Right lung (tissue), 5 donors: Measurements from ENCODE around the gene ELOF1. TPM values are rescaled to one million over a fixed set of nuclear protein-coding genes. Genes with fewer than 3 reads are reported as not detected.
A peak's percentile ranks its signal among the peaks of the same experiment; 100 is the strongest.

Source experiments
- DNase-seq, 2 donors: peaks; one replicate each; pipeline ENCODE4 v3.0.0-alpha.2; 2013
- polyA plus RNA-seq, 5 donors: library from polyadenylated mRNA; unstranded; fragments of 120-200 nt; gene quantifications; one replicate each; pipeline versions ENCODE4 v1.2.1 to v1.2.3, GENCODE V29; 2013; ENCODE audit warnings: inconsistent platforms in 1 of 5, low replicate concordance in 1 of 5; ENCODE audit not compliant: insufficient read length in 5 of 5, insufficient read depth in 1 of 5

ELOF1 gene
- polyA plus RNA-seq, 5 donors, result 38.5 to 60.3 (median 39.3) TPM

DNA sequence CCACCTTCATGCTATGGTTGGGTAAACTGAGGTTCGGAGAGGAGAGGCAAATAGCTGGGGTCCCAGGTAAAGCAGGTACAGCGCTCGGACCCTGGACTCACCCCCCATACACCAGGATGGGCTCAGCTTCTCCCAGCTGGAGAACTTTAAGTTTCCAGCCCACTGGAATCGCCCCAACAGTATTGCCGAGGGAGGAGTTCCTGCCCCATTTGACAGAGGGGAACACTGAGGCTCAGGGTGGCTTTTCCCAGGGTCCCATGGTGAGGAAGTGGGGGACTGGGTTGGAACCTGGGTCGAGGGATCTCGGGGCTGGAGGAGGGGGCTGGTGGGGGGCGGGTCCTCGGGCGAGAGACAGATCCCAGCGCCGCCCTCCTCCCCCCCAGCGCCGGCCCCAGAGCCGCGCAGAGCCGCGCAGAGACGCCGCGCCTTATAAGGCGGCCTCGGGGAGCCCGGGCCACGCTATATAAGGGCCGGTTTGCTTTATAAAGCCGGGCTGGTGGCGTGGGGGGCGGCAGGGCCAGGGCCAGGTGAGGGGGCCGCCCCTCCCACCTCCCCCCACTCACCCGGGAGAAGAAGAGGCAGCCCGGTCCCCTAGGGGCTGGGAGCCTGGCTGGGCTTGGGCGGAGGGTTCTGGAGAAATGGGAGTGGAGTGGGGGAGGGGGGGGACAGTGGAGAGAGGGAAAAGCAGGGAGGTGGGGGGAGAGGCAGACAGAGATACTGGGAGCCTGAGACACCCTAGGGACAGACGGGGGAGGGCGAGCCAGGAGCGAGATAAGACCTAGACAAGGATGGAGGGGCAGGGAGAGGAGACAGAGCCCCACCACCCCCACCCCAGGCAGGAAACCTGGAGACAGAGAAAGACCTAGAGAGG lies 19.3 kb downstream of the ELOF1 start:
- DNase-seq, result no peak

DNA sequence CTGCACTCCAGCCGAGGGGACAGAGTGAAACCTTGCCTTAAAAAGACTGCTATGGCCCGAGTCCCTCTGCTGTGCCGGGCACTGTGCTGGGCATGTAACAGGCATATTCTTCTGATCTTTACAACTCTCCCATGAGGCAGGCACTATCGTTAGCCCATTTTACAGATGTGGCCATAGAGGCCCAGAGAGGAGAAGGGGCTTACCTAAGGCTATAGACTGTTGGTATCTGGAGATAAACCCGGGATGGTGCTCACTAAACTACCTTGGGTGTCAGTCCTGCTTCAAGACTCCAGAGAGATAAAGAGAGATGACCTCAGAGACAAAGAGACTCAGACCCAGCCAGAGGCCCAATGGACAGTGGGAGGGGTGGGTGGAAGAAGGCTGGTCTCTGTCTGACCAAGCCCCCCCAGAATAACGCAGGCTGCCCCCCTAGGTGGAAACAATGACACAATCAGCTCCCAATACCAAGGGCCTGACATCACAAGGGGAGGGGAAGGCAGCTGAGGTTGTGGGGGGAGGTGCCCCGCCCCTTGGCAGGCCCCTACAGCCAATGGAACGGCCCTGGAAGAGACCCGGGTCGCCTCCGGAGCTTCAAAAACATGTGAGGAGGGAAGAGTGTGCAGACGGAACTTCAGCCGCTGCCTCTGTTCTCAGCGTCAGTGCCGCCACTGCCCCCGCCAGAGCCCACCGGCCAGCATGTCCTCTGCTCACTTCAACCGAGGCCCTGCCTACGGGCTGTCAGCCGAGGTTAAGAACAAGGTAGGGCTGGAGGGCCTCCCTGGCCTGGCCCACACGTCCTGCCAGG lies 20.6 kb downstream of the ELOF1 start, which contains the start of gene CNN1:
Gene CNN1, plus strand, starts transcription at position 620 of the 805 bp plus-strand sequence. Its CDS starts 77 bp downstream, at position 697.
- no peak for DNase-seq

DNA sequence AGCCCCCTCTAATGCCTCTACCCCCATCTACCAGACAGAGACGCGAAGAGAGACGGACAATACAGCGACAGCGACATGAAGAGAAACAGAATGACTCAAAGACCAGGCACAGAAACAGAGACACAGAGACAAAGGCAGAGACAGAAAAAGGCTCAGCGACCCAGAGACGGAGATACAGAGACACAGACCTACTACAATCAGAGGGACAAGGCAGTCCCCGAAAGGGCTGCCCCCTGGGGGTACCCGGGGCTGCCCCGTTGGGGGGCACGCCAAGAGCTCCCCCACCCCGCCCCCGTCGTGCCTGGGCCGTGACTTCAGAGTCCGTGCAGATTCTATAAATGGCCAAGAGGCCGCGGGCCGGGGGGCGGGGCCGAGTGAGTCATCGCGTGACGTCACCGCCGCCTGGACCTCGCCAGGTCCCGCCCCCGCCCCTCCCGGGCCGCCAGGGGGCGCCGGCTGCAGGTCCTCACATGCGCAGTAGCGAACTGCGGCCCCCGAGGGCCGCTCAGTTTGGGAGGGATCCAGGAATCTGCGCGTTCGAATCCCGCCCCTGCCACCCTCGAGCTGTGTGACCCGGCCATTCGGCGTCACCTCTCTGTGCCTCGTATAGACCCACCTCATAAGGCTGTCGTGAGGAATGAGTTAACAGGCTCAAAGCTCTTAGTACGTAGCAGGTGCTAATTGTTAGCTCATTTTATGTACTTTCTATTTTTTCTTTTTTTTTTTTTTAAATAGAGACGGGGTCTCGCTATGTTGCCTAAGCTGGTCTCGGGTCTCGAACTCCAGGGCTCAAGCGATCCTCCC lies 23.0 kb downstream of the ELOF1 start:
- peak; percentile 79 to 80 for DNase-seq

DNA sequence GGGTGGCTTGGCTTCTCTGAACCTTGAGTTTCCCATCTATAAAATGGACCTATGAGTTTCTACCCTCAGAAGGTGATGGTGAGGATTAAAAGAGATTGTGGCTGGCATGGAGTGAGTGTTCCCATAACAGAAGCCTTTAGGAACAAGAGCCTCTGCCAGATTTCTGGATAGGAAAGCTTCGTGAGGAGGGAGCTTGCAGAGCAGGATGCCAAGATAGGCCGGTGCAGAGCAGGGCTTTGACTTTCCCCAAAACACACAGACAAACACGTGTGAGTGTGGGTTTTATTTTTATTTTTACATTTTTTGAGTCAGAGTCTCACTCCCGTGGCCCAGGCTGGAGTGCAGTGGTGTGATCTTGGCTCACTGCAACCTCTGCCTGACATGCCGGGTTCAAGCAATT lies 24.1 kb downstream of the ELOF1 start:
- DNase-seq, result no peak

DNA sequence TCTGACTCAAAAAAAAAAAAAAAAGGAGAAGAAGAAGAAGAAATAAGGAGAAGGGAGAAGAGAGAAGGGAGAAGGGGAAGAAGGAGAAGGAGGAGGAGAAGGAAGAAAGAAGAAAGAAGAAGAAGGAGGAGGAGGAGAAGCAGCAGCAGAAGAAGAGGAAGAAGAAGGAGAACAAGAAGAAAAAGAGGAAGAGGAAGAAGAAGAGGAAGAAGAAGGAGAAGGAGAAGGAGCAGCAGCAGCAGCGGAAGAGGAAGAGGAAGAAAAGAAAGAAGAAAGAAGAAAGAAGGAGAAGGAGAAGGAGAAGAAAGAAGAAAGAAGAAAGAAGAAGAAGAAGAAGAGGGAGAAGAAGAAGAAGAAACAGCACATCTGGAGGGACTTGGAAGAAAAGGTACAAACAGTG lies 24.5 kb downstream of the ELOF1 start:
- DNase-seq, result no peak

DNA sequence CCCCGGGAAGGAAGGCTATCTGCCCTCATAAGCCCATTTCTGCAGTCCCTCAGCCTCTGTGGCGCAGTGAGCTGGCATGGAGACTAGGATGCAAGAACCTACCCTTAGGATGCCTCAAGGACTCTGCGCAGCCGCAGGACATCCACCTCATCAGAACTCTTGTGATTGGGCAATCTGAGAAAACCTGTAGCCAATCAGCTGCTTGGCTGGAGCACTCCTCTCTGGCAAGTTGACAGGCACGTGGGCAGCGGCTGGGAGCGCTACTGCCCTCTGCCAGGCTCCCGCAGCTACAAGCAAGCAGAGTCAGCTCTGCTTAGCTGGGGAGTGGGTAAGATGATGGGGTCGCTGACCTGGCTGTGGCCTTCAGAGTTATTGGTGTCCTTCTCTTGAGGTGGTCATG lies 28.6 kb downstream of the ELOF1 start:
- peak in 1 of 2 donors; percentile 64 for DNase-seq

DNA sequence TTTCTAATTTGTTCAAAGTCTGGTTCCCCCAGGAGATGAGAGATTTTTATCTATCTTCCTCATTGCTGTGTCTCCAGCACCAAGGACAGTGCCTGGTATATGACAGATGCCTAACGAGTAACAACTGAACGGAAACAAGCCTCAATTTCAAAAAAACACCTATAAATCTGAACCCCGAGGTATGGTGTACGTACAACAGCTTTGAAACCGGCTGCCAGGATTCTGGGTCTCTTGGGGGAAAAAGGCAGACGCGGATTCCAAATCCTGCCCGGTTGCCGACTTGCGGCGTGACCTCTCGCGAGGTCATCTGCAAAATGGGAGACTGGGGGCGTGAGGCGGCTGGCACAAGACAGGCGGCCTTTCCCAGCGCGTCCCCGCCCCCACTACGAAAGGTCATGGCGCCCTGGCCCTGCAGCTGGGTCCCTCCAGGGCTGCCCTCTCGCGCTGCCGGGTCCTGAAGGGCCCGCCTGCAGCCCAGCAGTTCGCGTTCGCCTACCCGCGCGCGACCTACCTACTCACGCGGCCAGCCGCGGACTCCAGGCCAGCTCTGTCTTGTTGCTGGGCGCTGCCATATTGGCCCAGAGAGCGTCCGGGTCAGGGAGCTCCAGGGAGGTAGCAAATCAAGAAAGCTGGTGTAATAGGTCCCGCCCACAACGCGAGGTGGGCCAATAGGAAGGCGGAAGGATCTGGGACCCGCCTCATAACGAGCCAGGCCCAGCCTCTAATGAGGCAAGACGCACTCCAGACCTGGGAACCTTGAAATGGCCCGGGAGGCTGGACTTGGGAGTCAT lies 30.3 kb downstream of the ELOF1 start, which contains the start of gene ECSIT:
Gene ECSIT, minus strand, starts transcription at position 584 of the 791 bp plus-strand sequence. CDS start 9,964 bp downstream, outside the sequence.
- peak; percentile 97 for DNase-seq

DNA sequence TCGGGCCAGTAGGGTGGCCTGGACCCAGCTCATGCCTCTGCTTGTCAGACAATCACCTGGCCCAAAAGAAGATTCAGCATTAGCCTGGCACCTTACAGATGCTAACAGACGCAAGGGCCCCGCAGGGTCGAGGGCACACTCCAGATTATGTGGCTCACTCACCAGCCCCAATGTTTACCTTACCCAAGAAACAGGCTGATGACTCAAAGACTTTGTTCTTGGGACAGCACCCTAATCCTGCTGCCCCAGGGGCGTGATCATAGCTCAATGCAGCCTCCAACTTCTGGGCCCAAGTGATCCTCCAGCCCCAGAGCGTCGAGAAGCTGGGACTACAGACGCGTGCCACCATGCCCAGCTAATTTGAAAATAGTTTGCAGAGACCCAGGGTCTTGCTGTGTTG lies 39.9 kb downstream of the ELOF1 start:
- DNase-seq, result no peak

DNA sequence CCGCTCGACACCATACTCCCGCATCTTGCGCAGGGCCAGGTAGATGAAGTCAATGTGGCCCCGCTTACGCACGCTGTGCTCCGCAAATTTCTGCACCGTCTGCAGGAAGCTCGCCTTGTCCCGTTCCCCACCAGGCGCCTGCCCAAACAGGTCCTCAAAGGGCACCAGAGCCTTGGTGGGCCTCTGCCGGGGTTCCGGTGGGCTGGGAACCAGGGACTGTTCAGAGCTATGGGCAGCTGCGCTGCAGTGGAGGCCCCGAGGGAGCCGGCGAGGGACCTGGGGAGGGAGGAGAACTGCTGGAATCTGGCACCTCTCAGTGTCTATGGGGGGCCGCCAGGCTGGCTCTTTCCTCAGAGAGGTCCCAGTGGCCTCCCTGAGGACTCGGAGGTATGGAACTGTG lies 45.1 kb downstream of the ELOF1 start:
- no peak for DNase-seq

DNA sequence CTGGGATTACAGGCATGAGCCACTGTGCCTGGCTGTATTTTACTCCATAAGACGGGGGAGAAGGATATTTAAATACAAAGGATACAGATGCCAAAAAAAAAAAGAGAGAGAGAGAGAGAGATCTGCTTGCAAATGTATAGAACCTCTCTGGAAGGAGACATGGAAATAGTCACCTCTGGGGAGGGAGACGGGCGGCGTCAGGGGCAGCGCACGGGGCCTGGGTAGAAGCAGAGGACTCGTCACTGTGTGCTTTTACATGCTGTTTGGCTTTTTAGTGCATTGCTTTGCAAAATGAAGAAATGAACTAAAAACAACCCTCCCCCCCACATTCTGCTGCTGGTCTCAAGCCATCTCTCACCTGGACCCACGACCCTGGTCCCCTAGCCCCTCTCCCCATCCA lies 48.6 kb downstream of the ELOF1 start:
- DNase-seq, result no peak

DNA sequence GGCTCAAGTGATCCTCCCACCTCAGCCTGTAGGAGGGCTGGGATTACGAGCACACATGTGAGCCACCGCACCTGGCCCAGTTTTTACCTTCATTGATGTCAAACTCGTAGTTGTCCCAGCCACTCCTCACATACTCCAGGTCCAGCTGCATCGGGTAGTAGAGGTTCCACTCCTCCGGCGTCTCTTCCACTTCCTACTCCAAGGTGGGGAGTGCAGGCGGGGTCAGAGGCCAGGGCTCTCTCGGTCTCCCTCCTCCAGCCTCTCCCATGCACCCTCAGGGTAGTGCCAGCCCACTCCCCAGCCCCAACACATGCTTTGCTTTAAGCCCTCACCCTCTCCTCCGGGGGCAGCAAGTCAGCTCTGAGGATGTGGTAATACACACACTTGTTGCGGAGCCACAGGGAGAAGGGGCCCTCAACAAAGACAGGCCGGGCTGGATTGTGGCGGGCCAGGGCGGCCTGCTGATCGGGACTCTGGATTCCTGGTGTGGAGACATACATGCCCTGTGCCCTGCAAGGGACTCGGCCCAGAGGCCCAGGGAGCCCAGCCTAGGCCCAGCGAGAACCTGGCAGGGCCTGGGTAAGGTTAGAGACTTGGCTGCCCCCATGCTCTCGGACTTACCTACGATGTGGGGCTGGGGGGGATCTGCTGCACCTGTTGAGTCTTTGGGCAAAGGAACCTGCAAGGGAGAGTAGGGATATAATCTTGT lies 51.5 kb downstream of the ELOF1 start:
- DNase-seq, result no peak

DNA sequence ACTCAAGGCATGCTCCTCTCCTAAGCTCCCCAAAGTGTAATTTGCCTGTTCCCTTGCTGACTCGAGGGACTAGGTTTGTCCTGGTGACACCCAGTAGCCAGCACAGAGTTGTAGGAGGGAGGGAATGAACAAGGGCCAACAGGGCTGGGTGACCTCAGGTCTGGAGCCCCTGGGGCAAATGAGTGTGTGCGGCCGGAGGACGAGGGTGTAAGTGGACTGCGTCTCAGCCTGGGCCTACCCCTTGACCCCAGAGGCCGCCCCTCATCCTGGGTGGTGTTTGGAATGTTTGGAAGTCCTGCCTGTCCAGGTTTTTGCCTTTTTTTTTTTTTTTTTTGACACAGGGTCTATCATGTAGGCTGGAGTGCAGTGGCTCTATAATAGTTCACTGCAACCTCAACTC lies 52.1 kb downstream of the ELOF1 start:
- DNase-seq, result no peak

DNA sequence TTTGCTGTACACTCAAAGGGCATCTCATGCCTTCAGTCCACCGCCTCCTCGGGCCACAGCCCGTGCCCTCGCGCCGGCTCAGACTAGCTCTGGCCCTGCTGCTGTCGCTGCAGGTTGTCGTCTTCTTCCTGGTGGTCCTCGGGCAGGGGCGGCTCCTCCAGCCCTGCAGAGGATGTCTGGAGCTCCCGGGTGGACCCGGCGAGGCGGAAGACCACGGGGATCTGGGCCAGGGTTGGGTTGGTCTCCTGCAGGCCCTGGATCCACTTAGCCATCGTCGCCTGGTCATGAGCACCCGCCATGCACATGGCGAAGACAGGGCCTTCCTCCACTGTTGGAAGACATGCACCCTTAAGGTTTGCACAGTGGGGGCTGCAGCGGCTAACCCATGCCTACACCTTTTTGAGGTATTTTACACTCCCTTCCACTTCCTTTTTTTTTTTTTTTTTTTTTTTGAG lies 52.9 kb downstream of the ELOF1 start:
- no peak for DNase-seq

DNA sequence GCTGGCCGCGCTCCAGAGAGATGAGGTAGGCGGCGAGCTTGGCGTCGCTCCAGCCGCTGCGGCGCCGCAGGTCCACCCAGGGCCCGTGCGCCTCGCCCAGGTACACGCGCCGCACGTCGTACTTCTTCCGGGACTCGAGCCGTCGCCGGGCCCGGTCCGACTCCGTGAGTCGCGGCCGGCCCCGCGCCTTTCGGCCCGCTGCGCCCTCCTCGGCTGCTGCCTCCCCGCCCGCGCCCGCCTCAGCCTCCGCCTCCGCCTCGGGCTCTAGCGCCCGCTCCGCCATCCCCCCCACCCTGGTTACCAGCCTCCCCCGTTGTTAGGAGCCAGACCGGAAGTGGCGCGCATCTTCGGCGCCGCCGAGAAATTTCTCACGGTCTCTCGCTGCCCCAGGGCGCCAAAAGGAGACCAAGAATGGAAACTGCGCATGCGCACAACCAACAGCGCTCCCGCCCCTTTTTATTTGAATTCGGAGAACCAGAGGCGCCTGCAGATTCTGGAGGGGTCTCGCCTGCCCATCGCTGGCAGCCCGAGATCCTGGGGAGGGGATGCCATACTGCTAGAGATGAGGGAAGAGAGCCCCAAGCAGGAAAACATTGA lies 53.4 kb downstream of the ELOF1 start, which contains the start of gene ZNF653:
Gene ZNF653, minus strand, starts transcription at position 336 of the 597 bp plus-strand sequence. Its CDS starts 53 bp downstream, at position 283.
- peak; percentile 96 for DNase-seq

DNA sequence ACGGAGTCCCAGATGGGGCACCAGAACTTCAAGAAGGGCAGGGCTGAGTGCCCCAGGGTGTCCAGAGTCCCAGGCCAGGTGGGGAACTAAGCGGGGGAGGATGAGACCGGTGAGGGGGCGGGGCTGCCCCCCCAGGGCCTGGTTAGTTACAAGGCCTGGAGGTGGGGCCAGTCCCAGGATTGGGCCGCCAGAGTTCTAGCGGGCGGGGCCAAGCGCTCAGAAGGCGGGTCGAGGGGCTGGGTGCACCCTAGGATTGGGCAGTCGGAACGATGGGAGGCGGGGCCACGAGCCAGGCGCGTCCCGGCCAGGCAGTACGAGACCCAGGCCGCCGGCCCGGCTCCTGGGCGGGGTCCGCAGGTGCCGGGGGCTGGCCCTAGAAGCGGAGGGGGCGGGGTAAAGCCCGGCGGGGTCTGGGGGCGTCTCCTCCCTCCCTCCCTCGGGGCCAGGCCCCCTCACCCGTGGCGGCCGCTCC lies 54.0 kb downstream of the ELOF1 start:
- peak; percentile 92 to 93 for DNase-seq

DNA sequence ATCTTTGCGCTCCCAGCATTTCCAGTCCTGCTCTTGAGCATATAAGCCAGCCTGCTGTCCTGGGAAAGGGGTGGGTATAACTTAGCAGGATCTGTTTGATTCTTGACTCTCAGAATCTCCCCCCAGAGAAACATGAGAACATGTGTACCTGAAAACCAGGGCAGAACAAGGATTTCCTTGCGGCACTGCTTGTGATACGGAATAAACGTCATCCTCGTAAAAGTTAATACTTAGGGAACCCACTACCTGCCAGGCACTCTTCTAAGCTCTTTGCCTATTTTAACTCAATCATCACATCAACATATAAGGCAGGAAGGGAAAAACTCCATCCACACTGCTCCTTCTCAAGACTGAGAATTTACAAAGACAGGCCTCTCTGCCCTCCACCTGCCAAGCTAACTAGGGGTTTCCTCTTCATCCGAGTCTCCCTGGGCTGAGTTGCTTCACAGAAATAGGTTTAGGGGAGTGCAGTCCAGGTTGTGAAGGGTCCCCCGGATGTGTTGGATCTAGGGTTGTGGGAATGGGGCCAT lies 54.5 kb downstream of the ELOF1 start:
- DNase-seq, result no peak
